Suppressor macrophage treated with lipopolysaccharide for 4 hours (primary cell): ENCODE results near the gene TINAGL1.
"Not testable (repeated sequence)": the region's sequence is repeated elsewhere in the genome, so short reads cannot be mapped to it uniquely, and the experiment has no call there.

Source experiments
- DNase-seq: peaks from one replicate; pipeline ENCODE4 v3.0.0-alpha.2; 2020

Gene TINAGL1

GRCh38 chr1:31583995-31584868 is 7.9 kb downstream of the TINAGL1 start:
- DNase-seq: no peak

DNA sequence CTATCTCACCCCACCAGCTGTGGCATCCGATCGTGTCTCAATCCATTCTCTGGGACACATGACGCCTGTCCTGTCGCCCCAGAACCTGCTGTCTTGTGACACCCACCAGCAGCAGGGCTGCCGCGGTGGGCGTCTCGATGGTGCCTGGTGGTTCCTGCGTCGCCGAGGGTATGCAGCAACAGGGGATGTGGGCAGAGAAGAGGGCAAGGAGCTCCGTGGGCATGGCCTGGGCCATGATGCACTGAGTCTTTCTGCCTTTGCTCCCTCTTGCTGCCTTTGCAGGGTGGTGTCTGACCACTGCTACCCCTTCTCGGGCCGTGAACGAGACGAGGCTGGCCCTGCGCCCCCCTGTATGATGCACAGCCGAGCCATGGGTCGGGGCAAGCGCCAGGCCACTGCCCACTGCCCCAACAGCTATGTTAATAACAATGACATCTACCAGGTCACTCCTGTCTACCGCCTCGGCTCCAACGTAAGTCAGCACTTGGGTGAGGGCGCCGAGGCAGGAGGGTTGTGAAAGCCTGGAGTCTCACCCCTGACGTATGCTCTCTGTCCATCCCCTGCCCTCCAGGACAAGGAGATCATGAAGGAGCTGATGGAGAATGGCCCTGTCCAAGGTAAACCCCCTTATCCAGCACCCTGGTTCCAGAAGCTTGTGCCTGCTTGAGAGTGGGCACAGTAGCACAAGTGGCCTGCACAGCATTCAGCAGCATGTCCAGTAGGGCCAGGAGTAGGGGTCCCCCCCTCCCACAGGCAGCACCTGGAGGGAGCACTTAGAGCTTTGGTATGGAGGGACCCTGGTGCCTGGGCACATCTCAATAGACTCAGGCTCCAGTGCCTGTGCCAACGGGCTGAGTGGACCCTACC is 8.8 kb downstream of the TINAGL1 start:
- no peak for DNase-seq

- DNase-seq: no peak
Measured at GRCh38 chr1:31585736-31586365, 9.5 kb downstream of the TINAGL1 start.

DNA sequence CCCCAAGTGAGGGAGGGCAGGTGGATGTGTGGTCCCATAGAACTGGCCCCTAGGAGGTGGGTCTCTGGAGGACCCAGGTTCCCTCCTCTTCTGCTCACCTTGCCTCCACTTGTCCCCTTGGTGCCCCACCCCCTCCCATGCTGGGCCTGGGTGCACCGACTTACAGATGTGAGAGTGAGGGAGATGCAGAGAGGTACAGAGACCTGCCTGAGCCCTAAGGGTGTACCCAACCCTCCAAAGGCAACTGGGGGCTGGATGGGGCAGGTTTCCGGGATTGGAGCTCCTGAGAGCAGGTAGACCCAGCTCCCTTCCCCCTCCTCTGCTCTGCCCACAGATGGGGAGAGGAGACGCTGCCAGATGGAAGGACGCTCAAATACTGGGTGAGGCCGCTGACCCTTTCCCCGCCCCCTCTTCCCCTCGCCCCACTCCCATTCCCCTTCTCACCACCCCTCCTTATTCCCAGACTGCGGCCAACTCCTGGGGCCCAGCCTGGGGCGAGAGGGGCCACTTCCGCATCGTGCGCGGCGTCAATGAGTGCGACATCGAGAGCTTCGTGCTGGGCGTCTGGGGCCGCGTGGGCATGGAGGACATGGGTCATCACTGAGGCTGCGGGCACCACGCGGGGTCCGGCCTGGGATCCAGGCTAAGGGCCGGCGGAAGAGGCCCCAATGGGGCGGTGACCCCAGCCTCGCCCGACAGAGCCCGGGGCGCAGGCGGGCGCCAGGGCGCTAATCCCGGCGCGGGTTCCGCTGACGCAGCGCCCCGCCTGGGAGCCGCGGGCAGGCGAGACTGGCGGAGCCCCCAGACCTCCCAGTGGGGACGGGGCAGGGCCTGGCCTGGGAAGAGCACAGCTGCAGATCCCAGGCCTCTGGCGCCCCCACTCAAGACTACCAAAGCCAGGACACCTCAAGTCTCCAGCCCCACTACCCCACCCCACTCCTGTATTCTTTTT is 10.3 kb downstream of the TINAGL1 start:
- peak; percentile 43 for DNase-seq

DNA sequence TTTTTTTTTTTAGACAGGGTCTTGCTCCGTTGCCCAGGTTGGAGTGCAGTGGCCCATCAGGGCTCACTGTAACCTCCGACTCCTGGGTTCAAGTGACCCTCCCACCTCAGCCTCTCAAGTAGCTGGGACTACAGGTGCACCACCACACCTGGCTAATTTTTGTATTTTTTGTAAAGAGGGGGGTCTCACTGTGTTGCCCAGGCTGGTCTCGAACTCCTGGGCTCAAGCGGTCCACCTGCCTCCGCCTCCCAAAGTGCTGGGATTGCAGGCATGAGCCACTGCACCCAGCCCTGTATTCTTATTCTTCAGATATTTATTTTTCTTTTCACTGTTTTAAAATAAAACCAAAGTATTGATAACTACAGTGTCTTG is 11.0 kb downstream of the TINAGL1 start:
- not testable (repeated sequence) for DNase-seq

- DNase-seq: peak; percentile 66
Measured at GRCh38 chr1:31587720-31588423, 11.6 kb downstream of the TINAGL1 start.

GRCh38 chr1:31588751-31589515 is 12.6 kb downstream of the TINAGL1 start:
- DNase-seq: no peak

DNA sequence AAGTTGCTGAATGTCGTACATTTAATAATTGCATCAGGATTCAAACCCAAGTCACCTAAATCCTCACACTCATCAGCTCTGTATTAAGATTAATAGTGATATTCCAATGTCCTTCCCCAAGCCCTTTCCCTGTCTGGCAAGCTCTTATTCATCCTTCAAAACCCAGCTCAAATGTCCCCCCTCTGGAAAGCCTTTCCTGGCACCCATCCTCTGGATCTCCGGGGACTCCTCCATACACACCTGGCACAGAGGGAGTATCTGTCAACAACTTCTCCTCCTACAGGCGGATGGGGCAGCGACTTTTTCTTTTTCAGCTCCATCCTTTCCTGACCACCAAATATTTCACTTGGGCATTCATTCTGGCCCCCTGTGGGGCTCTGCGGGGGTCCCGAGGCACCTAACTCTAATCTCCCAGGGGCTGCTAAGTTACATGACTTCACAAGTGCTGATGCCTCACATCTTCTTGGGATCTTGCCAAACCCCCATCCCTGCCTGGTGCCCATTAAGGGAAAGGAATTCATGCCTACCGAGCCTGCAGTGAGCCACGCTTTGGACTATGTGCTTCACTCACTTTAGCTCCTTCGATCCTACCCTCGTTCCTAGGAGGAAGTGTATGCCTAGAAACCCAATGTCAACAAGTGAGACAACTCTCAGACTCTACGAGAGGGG is 15.2 kb downstream of the TINAGL1 start:
- DNase-seq: no peak

DNA sequence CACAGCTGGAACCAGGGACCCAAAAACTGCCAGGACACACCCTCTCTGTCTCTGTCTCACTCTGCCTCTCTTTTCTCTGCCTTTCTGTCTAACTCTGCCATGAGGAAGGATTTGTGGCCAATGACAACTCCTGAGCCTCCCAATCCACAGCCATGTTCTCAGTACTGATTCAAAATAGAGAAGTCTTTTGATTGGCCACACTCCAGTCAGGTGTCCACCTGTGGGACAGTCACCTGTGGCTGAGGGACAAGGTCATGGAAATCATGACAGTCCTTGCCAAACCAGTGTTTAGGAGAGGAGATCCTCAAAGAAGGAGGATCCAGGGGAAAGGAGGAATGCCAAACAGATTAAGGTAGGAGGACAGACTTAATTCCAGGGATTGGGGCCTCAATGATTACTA is 15.8 kb downstream of the TINAGL1 start:
- DNase-seq: no peak

DNA sequence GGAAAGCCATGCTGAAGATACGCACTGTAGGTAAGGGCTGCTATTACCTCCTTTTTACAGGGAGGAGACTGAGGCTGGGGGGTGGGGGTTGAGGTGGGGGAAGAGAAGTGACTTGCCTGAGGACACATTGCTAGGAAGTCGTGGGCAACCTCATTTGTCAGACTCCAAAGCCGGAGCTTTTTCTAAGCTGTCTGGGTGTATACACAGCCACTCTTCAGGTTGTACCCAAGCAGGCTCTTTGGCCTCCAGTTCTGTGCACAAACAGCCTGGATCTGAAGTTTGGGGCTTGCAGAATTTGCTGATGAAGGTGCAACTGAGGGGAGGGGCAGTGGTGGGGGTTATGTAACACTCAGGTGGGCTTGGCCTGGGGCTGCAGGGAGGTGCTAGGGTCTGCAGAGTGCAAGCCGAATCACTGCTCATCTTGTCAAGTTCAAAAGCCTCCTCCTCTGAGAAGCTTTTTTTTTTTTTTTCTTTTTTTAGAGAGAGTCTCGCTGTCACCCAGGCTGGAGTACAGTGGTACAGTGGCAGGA is 16.9 kb downstream of the TINAGL1 start:
- DNase-seq: no peak

GRCh38 chr1:31593770-31594632 is 17.7 kb downstream of the TINAGL1 start:
- peak; percentile 64 for DNase-seq

DNA sequence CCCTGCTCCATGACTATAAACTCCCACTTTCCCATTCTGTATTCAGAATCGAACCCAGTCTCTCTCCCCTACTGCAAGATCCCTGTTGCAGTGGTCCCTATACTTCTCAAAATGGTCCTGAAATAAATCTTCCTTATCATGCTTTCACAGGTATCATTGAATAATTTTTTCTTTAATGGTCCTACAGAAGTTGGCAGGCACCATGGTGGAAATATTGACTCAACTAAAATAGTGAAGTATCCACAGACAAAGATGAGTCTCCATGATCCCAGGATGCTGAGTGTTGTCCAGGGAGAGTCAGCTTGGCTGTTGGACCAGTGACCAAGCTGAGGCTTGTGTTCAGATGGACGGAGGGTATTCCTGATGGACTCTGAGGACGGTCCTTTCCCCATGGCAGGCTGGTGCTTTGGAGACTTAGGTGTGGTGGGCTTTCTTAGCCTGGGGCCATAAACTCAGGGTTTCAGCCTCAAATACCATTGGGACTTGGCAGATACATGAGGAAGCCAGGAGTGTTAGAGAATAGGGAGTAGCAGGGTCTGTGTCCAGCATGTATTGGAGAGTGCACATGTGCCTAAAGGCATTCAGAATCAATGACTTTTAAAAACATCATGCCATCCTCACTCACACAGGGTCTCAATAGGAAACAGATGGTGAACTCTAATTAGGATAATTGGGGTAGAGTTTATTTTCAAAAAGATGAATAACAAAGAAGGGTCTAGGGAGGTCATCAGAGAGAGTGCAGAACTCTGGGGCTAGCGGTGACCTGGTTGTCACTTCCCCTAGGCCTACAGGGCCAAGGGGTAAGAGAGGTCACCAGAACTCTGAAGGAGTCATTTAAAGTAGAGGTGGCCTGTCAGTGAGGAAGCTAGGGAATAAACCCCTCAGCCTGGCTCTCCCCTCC is 19.8 kb downstream of the TINAGL1 start:
- no peak for DNase-seq

DNA sequence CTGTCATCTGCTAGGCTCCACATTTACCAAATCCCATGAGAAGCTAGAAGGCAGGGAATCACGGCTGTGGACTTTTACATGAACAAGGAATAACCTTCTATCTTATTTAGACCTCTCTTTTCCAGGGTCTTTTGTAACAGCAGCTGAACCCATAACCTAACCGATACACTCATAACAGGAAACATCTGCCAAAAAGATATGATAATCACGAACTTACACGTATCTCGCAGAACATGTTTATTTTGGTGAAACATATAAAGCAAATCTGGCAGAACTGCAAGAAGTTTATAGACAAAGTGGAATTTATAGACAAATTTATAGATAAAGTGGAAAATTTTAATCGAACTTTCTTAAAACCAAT is 20.4 kb downstream of the TINAGL1 start:
- DNase-seq: no peak

- DNase-seq: no peak
Measured at GRCh38 chr1:31598980-31599379, 22.7 kb downstream of the TINAGL1 start.

DNA sequence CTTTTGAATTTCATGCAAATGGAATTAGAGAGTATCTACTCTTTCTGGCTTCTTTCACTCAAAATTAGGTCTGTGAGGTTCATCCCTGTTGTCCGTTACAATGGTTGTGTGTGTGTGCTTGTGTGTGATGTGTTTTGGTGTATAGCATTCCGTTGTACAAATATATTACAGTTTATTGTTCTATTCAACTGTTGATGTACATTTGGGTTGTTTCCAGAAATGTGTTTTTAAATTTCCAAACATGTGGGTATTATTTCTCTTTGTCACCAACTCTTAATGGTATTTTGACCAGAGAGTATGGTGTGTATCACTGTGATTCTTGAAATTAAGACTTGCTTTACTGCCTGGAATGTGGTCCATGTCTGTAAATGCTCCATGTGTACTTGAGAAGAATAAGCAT is 24.3 kb downstream of the TINAGL1 start:
- DNase-seq: no peak

DNA sequence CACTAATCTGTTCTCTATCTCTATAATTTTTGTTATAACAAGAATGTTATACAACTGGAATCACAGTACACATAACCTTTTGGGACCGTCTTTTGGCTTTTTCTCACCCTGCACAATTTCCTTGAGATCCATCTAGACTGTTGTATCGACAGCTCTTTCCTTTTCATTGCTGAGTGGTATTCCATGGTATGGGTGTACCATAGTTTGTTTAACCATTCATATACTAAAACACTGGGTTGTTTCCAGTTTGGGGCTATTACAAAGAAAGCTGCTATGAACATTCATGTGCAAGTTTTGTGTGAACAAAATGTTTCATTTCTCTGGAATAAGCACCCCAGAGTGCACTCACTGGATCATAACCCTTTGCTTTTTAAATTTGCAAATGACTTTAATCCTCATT is 25.8 kb downstream of the TINAGL1 start:
- no peak for DNase-seq

- DNase-seq: peak; percentile 97
Measured at GRCh38 chr1:31605908-31606427, 29.7 kb downstream of the TINAGL1 start.

GRCh38 chr1:31607360-31607759 is 31.0 kb downstream of the TINAGL1 start:
- no peak for DNase-seq
